Panc1 (cell line): Measurements from ENCODE around the gene MAGI2. TPM values are rescaled to one million over a fixed set of nuclear protein-coding genes. Genes with fewer than 3 reads are reported as not detected.

Experiments used
- ATAC-seq: fragments of 200-7000 bp; cut with Tn5 transposase; 2 replicates; pipeline ENCODE4 v1.9.1; 2020; ENCODE audit warnings: mild to moderate bottlenecking, moderate library complexity
- BruUV-seq: library from RNA; stranded (reverse); fragments of 400-500 nt; replicated peaks from 2 replicates; lab custom pipeline; 2021; lab: Mats Ljungman, UMichigan
- CTCF ChIA-PET: fragments of 300-600 bp; sonication (Branson Sonifier 250); formaldehyde crosslinking; loops from one replicate; lab custom pipeline; 2022; ENCODE audit warnings: antibody characterized with exemption; lab: Charles Lee
- POLR2A ChIA-PET: fragments of 300-600 bp; sonication (Branson Sonifier 250); formaldehyde crosslinking; loops from one replicate; lab custom pipeline; 2022; ENCODE audit warnings: antibody characterized with exemption; lab: Charles Lee
- DNase-seq: peaks from one replicate; pipeline ENCODE4 v3.0.0-alpha.2; 2010; ENCODE audit warnings: low read depth, low spot score
- H3K27ac ChIP-seq: 2 replicates; pipeline ENCODE4 v1.5.1; 2011; ENCODE audit warnings: mild to moderate bottlenecking, low read length, inconsistent platforms
- H3K27me3 ChIP-seq: fragments of 200-500 bp; sonication (Bioruptor generic); 2 replicates; pipeline ENCODE4 v1.6.0; 2014; ENCODE audit warnings: low read length, inconsistent platforms; ENCODE audit not compliant: control insufficient read depth, insufficient read depth
- H3K36me3 ChIP-seq: fragments of 200-500 bp; sonication (Bioruptor generic); 2 replicates; pipeline ENCODE4 v1.5.1; 2014; ENCODE audit warnings: inconsistent platforms, mild to moderate bottlenecking, low read length, moderate library complexity; ENCODE audit not compliant: control insufficient read depth, insufficient read depth
- H3K4me1 ChIP-seq: 2 replicates; pipeline ENCODE4 v1.5.1; 2011; ENCODE audit warnings: inconsistent platforms, mild to moderate bottlenecking, low read length, moderate library complexity; ENCODE audit not compliant: control insufficient read depth, insufficient read depth
- H3K4me3 ChIP-seq, 2 experiments: 2 replicates each; pipeline ENCODE4 v1.5.1; 2011 to 2012; ENCODE audit warnings: low read depth in 2 of 2, low read length in 2 of 2, mild to moderate bottlenecking in 2 of 2, inconsistent platforms in 1 of 2, moderate library complexity in 1 of 2
- H3K9me3 ChIP-seq: fragments of 200-500 bp; sonication (Bioruptor generic); 2 replicates; pipeline ENCODE4 v1.5.1; 2014; ENCODE audit warnings: low read depth, mild to moderate bottlenecking, inconsistent platforms, low read length, moderate library complexity; ENCODE audit not compliant: control insufficient read depth, insufficient read depth
- CTCF ChIP-seq: fragments of 450-650 bp; IDR thresholded peaks from 2 replicates; pipeline ENCODE4 v1.5.1; 2017; ENCODE audit warnings: mild to moderate bottlenecking
- POLR2AphosphoS5 ChIP-seq: IDR thresholded peaks from 2 replicates; pipeline ENCODE4 v1.6.1; 2012; ENCODE audit warnings: mild to moderate bottlenecking, low read depth, low read length, moderate library complexity
- SIN3A ChIP-seq: IDR thresholded peaks from 2 replicates; pipeline ENCODE4 v1.6.1; 2012; ENCODE audit warnings: low read depth, mild to moderate bottlenecking, low read length, moderate library complexity, borderline replicate concordance; ENCODE audit not compliant: insufficient read depth
- TCF7L2 ChIP-seq: IDR thresholded peaks from 2 replicates; pipeline ENCODE4 v1.6.1; 2011; ENCODE audit warnings: mild to moderate bottlenecking, low read depth, low read length, inconsistent platforms
- in situ Hi-C: cut with HindIII; loops from 2 replicates; pipeline ENCODE4 v1.10.0; 2016; ENCODE audit warnings: low sequenced_read_pairs, low pct_unique_long_range_greater_than_20kb
- intact Hi-C: fragments of 100-400 bp; cut with micrococcal nuclease; formaldehyde crosslinking; loops from one replicate; pipeline ENCODE4 v1.10.0; 2022; ENCODE audit not compliant: unreplicated experiment
- total RNA-seq: library from RNA; stranded (reverse); gene quantifications from one replicate; pipeline ENCODE4 v1.2.1, GENCODE V29; 2021; ENCODE audit not compliant: unreplicated experiment
- TF ChIP-seq, protein P1 (sequence below), 2 experiments: IDR thresholded peaks; 2 replicates each; pipeline ENCODE4 v1.6.1; 2011 to 2012; ENCODE audit warnings: low read depth in 2 of 2, control low read depth in 1 of 2, low read length in 1 of 2, mild to moderate bottlenecking in 1 of 2, moderate library complexity in 1 of 2; ENCODE audit not compliant: insufficient read depth in 1 of 2

MAGI2 gene
- total RNA-seq, 1 experiment from 2014 or later = 5.4 TPM

- Histone ChIP-seq H3K36me3 (no peaks in the 10 kb centered on the region), H3K4me1 (peaks cover 3% of the 10 kb centered on the region), H3K27me3 (no peaks in the 10 kb centered on the region), H3K27ac (no peak overlapping the region), H3K4me3 (no peak overlapping the region), H3K9me3 (no peaks in the 10 kb centered on the region)
- ChIA-PET CTCF (no interaction called here), POLR2A (no interaction called here)
- intact Hi-C loops = no loop called here
- ATAC-seq = no peak
- in situ Hi-C loops = no loop called here
- no TSS peak for BruUV-seq
- TF ChIP-seq CTCF (no peak), TCF7L2 (no peak), SIN3A (no peak), POLR2AphosphoS5 (no peak)
- TF ChIP-seq, protein P1, sequence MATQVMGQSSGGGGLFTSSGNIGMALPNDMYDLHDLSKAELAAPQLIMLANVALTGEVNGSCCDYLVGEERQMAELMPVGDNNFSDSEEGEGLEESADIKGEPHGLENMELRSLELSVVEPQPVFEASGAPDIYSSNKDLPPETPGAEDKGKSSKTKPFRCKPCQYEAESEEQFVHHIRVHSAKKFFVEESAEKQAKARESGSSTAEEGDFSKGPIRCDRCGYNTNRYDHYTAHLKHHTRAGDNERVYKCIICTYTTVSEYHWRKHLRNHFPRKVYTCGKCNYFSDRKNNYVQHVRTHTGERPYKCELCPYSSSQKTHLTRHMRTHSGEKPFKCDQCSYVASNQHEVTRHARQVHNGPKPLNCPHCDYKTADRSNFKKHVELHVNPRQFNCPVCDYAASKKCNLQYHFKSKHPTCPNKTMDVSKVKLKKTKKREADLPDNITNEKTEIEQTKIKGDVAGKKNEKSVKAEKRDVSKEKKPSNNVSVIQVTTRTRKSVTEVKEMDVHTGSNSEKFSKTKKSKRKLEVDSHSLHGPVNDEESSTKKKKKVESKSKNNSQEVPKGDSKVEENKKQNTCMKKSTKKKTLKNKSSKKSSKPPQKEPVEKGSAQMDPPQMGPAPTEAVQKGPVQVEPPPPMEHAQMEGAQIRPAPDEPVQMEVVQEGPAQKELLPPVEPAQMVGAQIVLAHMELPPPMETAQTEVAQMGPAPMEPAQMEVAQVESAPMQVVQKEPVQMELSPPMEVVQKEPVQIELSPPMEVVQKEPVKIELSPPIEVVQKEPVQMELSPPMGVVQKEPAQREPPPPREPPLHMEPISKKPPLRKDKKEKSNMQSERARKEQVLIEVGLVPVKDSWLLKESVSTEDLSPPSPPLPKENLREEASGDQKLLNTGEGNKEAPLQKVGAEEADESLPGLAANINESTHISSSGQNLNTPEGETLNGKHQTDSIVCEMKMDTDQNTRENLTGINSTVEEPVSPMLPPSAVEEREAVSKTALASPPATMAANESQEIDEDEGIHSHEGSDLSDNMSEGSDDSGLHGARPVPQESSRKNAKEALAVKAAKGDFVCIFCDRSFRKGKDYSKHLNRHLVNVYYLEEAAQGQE (IDR thresholded peaks at IDR 0.05; ENCODE audit: insufficient read depth in 1 of 2, low read depth in 2 of 2, low read length in 1 of 2) = no peak
- DNase-seq = no peak
These were observed 1440.1 kb downstream of the MAGI2 start for GRCh38 chr7:78013386-78013785.

DNA sequence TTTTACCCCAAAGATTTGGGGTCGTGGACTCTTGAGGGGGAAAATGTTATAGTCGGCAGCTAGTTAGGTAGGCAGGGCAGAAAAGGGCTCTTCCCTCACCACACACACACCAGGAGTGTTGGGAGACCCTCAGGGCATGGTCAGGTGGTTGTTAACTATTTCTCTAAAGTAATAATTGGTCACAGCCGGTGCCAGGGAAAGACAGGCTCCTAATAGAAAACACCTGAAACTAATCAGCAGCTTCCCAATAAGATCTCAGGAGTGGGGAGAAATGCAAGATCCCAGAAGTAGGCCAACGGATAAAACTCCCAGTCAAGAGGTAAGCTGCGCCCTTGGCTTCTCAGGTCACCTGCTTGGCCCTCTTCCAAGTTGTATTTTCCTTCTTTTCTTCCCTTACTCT lies 1441.8 kb downstream of the MAGI2 start:
- CTCF ChIA-PET = no interaction called here
- TF ChIP-seq TCF7L2 (no peak), CTCF (no peak), SIN3A (no peak), POLR2AphosphoS5 (no peak)
- TF ChIP-seq, protein P1 (IDR thresholded peaks at IDR 0.05; ENCODE audit: insufficient read depth in 1 of 2, low read depth in 2 of 2, low read length in 1 of 2) = no peak
- DNase-seq (no peak), ATAC-seq (no peak)
- intact Hi-C loops (no loop called here), in situ Hi-C loops (no loop called here)
- Histone ChIP-seq H3K9me3 (no peaks in the 10 kb centered on the region), H3K4me1 (no peaks in the 10 kb centered on the region), H3K36me3 (no peaks in the 10 kb centered on the region), H3K27me3 (no peaks in the 10 kb centered on the region), H3K4me3 (no peak overlapping the region), H3K27ac (no peak overlapping the region)
- POLR2A ChIA-PET = no interaction called here
- BruUV-seq = no TSS peak
